Nephron progenitor cell (in vitro differentiated cells): Measurements from ENCODE around the gene FOSB.

Experiments used
- DNase-seq: peaks from one replicate; pipeline ENCODE4 v3.0.0; 2021
- H3K27ac Mint-ChIP-seq: 2 replicates; pipeline ENCODE4 v1.8.0; 2021; ENCODE audit warnings: mild to moderate bottlenecking, moderate library complexity, mixed read lengths
- H3K27me3 Mint-ChIP-seq: 2 replicates; pipeline ENCODE4 v1.8.0; 2021; ENCODE audit warnings: mild to moderate bottlenecking, low read depth, mixed read lengths; ENCODE audit not compliant: poor library complexity
- H3K36me3 Mint-ChIP-seq: 2 replicates; pipeline ENCODE4 v1.8.0; 2021; ENCODE audit warnings: low read depth, mixed read lengths
- H3K4me1 Mint-ChIP-seq: 2 replicates; pipeline ENCODE4 v1.8.0; 2021; ENCODE audit warnings: mixed read lengths
- H3K4me3 Mint-ChIP-seq: 2 replicates; pipeline ENCODE4 v1.8.0; 2021; ENCODE audit warnings: mild to moderate bottlenecking, moderate library complexity, mixed read lengths
- H3K9me3 Mint-ChIP-seq: 2 replicates; pipeline ENCODE4 v1.8.0; 2021; ENCODE audit warnings: mild to moderate bottlenecking, moderate library complexity, mixed read lengths
- CTCF ChIP-seq: fragments of 200-600 bp; sonication (generic); IDR thresholded peaks from 2 replicates; pipeline ENCODE4 v1.5.0; 2021; ENCODE audit warnings: antibody characterized with exemption

The FOSB gene

GRCh38 chr19:45511074-45511473 is 43.3 kb downstream of the FOSB start:
- no peak overlapping the region for H3K4me3 Mint-ChIP-seq
- no peaks in the 10 kb centered on the region for H3K27me3 Mint-ChIP-seq
- peaks cover 4% of the 10 kb centered on the region for H3K36me3 Mint-ChIP-seq
- no peak for TF ChIP-seq CTCF
- DNase-seq, result no peak
- H3K9me3 Mint-ChIP-seq, result no peaks in the 10 kb centered on the region
- no peak overlapping the region for H3K27ac Mint-ChIP-seq
- H3K4me1 Mint-ChIP-seq, result peaks cover 24% of the 10 kb centered on the region

GRCh38 chr19:45512881-45513483 is 45.2 kb downstream of the FOSB start:
- Mint-ChIP-seq H3K27me3 (no peaks in the 10 kb centered on the region), H3K27ac (peak overlapping the region; percentile 51), H3K4me1 (peaks cover 30% of the 10 kb centered on the region), H3K4me3 (no peak overlapping the region), H3K9me3 (no peaks in the 10 kb centered on the region), H3K36me3 (peaks cover 11% of the 10 kb centered on the region)
- TF ChIP-seq CTCF, result no peak
- DNase-seq, result no peak

GRCh38 chr19:45514376-45515051 is 46.7 kb downstream of the FOSB start:
- no peak for TF ChIP-seq CTCF
- H3K4me3 Mint-ChIP-seq, result no peak overlapping the region
- no peaks in the 10 kb centered on the region for H3K9me3 Mint-ChIP-seq
- peaks cover 18% of the 10 kb centered on the region for H3K36me3 Mint-ChIP-seq
- H3K27ac Mint-ChIP-seq, result no peak overlapping the region
- H3K27me3 Mint-ChIP-seq, result no peaks in the 10 kb centered on the region
- DNase-seq, result no peak
- H3K4me1 Mint-ChIP-seq, result peaks cover 21% of the 10 kb centered on the region

- Mint-ChIP-seq H3K27ac (no peak overlapping the region), H3K36me3 (peaks cover 20% of the 10 kb centered on the region), H3K4me1 (peaks cover 15% of the 10 kb centered on the region), H3K4me3 (no peak overlapping the region), H3K27me3 (no peaks in the 10 kb centered on the region), H3K9me3 (no peaks in the 10 kb centered on the region)
- no peak for DNase-seq
- TF ChIP-seq CTCF, result no peak
Measured at GRCh38 chr19:45515081-45515624, 47.4 kb downstream of the FOSB start.

GRCh38 chr19:45515807-45516401 is 48.1 kb downstream of the FOSB start:
- DNase-seq, result no peak
- H3K27ac Mint-ChIP-seq, result no peak overlapping the region
- no peaks in the 10 kb centered on the region for H3K27me3 Mint-ChIP-seq
- peaks cover 22% of the 10 kb centered on the region for H3K36me3 Mint-ChIP-seq
- no peak for TF ChIP-seq CTCF
- H3K4me3 Mint-ChIP-seq, result no peak overlapping the region
- no peaks in the 10 kb centered on the region for H3K9me3 Mint-ChIP-seq
- peaks cover 12% of the 10 kb centered on the region for H3K4me1 Mint-ChIP-seq
